Liver (tissue), 3 donors: Measurements from ENCODE around the gene GABRA4.

Experiments
- EGR1 ChIP-seq, 2 donors: IDR thresholded peaks; 2 replicates each; pipeline ENCODE4 v1.6.1; 2016 to 2018; ENCODE audit warnings: antibody characterized with exemption in 2 of 2, low read depth in 2 of 2
- FOXA1 ChIP-seq: IDR thresholded peaks from 2 replicates; pipeline ENCODE4 v1.6.1; 2016; ENCODE audit warnings: antibody characterized with exemption
- GABPA ChIP-seq, 2 donors: IDR thresholded peaks in 1 of 2; conservative IDR thresholded peaks in 1 of 2; 2 replicates each; pipeline ENCODE4 v1.6.1; 2016; ENCODE audit warnings: antibody characterized with exemption in 2 of 2, mild to moderate bottlenecking in 1 of 2, moderate library complexity in 1 of 2
- JUND ChIP-seq, 2 donors: IDR thresholded peaks; 2 replicates each; pipeline ENCODE4 v1.6.1; 2016; ENCODE audit warnings: antibody characterized with exemption in 2 of 2
- NR2F2 ChIP-seq: IDR thresholded peaks from 2 replicates; pipeline ENCODE4 v1.6.1; 2016; ENCODE audit warnings: antibody characterized with exemption
- RAD21 ChIP-seq, 2 donors: IDR thresholded peaks; 2 replicates each; pipeline ENCODE4 v1.6.1; 2016; ENCODE audit warnings: antibody characterized with exemption in 2 of 2, mild to moderate bottlenecking in 2 of 2
- REST ChIP-seq: IDR thresholded peaks from 2 replicates; pipeline ENCODE4 v1.6.1; 2016; ENCODE audit warnings: antibody characterized with exemption, mild to moderate bottlenecking
- RXRA ChIP-seq, 2 donors: IDR thresholded peaks; 2 replicates each; pipeline ENCODE4 v1.6.1; 2017 to 2018; ENCODE audit warnings: antibody characterized with exemption in 2 of 2, mild to moderate bottlenecking in 1 of 2
- SP1 ChIP-seq: IDR thresholded peaks from 2 replicates; pipeline ENCODE4 v1.6.1; 2018; ENCODE audit warnings: antibody characterized with exemption, mild to moderate bottlenecking
- TAF1 ChIP-seq: conservative IDR thresholded peaks from 2 replicates; pipeline ENCODE4 v1.6.1; 2016; ENCODE audit warnings: antibody characterized with exemption, mild to moderate bottlenecking
- YY1 ChIP-seq: IDR thresholded peaks from 2 replicates; pipeline ENCODE4 v1.6.1; 2016; ENCODE audit warnings: antibody characterized with exemption, mild to moderate bottlenecking
- ZBTB33 ChIP-seq: IDR thresholded peaks from 2 replicates; pipeline ENCODE4 v1.6.1; 2016; ENCODE audit warnings: antibody characterized with exemption
- TF ChIP-seq, protein P1 (sequence below): fragments of 150-350 bp; IDR thresholded peaks from 2 replicates; pipeline ENCODE4 v1.5.1; 2017; ENCODE audit warnings: improper control_type of control experiment, low read depth, low read length; ENCODE audit not compliant: missing input control
- TF ChIP-seq, protein P2 (sequence below): IDR thresholded peaks from 2 replicates; pipeline ENCODE4 v1.6.1; 2016; ENCODE audit warnings: antibody characterized with exemption
- donor health status: healthy.
- donor health status: healthy.

- TF ChIP-seq NR2F2 (no peak), FOXA1 (no peak), RAD21 (IDR thresholded peaks at IDR 0.05) (no peak), TAF1 (no peak), GABPA (IDR thresholded peaks at IDR 0.05 in 1 of 2, conservative IDR thresholded peaks at IDR 0.05 in 1 of 2) (no peak), REST (no peak), SP1 (no peak), EGR1 (IDR thresholded peaks at IDR 0.05; ENCODE audit: low read depth in 2 of 2) (no peak), ZBTB33 (no peak), JUND (IDR thresholded peaks at IDR 0.05) (no peak), RXRA (IDR thresholded peaks at IDR 0.05) (no peak), YY1 (no peak)
- TF ChIP-seq, protein P1, sequence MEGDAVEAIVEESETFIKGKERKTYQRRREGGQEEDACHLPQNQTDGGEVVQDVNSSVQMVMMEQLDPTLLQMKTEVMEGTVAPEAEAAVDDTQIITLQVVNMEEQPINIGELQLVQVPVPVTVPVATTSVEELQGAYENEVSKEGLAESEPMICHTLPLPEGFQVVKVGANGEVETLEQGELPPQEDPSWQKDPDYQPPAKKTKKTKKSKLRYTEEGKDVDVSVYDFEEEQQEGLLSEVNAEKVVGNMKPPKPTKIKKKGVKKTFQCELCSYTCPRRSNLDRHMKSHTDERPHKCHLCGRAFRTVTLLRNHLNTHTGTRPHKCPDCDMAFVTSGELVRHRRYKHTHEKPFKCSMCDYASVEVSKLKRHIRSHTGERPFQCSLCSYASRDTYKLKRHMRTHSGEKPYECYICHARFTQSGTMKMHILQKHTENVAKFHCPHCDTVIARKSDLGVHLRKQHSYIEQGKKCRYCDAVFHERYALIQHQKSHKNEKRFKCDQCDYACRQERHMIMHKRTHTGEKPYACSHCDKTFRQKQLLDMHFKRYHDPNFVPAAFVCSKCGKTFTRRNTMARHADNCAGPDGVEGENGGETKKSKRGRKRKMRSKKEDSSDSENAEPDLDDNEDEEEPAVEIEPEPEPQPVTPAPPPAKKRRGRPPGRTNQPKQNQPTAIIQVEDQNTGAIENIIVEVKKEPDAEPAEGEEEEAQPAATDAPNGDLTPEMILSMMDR = no peak
- TF ChIP-seq, protein P2, sequence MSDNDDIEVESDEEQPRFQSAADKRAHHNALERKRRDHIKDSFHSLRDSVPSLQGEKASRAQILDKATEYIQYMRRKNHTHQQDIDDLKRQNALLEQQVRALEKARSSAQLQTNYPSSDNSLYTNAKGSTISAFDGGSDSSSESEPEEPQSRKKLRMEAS = no peak
Measured at GRCh38 chr4:46999566-46999965, 6.2 kb upstream of the GABRA4 start.
